HL-60/S4 treated with phorbol 12-myristate 13-acetate at 8.2 ng/mL for 4 days and 3 days (cell line): ENCODE results near the gene SALL1.

Source experiments
- in situ Hi-C: fragments of 300-500 bp; cut with MboI; formaldehyde crosslinking; loops from 2 replicates; pipeline ENCODE4 v1.15.0; 2022; ENCODE audit warnings: low sequenced_read_pairs

Gene SALL1

GRCh38 chr16:51150888-51151320 lies at the start of gene SALL1:
Gene SALL1, minus strand, starts transcription at chr16:51151270. Its CDS starts 29 bp downstream, at chr16:51151241.
- in situ Hi-C loops, result no loop called here

DNA sequence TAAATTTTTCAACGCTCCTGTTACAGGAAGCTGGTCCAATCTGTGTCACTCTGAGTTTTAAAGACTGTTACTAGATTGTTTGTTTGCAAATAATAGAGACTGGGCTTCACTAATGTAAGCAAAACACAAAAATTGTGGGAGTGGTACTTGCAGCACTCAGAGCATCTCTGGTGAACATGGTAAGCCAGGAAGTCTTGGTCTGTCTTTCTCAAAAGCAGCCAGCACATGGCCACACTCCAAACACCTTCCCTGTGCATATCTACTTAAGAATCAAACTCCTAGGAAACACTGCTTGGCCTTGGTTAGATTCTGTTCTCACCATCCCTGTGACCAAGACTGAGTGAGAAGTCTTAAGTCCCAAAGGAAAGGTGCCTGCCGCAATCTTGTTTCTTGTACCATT lies 49.7 kb upstream of the SALL1 start:
- in situ Hi-C loops, result no loop called here

- in situ Hi-C loops, result no loop called here
Observed at GRCh38 chr16:51197953-51198748, 47.1 kb upstream of the SALL1 start.

DNA sequence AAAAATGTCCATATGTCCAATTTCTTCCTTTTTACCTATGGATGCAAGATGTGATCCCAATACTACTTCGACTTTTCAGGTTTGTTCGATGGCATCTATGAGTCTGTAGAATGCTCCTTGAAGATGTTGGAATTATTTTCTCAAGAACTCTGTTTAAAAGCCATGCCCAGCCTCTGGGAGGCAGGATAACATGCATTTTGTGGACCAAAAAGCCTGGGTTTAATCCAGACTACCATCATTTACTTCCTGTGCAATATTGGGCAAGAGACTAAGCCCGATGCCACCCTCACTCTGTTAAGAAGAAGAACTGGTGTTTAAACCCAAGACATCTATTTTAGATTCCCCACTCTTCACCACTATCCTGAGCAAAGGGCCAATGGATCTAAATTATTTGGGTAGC lies 42.8 kb upstream of the SALL1 start:
- in situ Hi-C loops, result no loop called here

DNA sequence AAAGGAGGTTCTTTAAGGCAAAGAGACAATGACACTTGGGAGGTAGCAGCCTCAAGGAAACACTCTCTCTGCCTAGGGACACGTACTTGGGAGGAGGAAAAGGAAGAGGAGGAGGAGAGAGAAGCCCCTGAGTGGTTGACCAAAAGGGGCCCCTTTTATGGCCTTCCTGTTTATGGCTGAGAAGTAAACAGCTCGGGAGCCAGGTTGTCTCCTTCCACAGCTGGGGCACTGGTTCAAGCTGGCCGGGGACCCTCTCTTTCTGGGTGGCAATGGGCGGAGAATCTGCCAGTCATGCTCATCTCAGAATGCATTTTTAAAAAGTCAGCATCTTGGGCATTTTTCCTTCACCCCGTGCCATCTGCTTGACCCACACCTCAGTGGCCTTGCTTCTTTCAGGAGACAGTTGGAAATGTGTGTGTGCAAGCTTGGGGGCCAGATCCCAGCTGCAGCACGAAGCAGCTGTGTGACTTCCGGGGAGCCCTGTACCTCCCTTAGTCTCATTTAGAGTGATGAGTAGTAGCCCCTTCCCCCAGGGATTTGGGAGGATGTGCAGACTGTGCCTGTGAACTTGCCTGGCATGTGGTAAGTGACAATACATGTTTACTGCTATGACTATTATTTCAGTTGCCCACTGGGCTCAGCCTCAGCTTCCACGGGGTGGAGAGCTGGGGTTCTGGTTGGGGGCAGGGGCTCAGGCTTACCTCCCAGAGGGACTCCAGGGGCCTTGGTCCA lies 33.8 kb upstream of the SALL1 start:
- in situ Hi-C loops, result no loop called here

DNA sequence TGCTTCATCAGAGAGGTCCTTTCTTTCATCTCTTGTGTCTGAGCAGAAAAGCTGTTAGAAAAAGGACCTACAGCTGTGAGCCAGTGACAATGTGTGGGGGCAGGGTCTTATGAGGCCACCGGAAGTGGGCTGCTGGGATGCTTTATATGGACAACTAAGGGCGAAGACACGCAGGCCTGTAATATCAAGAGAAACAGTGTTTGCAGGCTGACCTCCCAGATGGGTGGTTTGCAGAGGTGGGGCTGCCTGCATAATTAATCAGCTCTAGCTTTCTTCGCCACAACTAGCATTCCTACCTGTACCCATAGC lies 30.4 kb upstream of the SALL1 start:
- in situ Hi-C loops, result no loop called here

GRCh38 chr16:51180719-51181502 lies 29.8 kb upstream of the SALL1 start:
- in situ Hi-C loops, result no loop called here

DNA sequence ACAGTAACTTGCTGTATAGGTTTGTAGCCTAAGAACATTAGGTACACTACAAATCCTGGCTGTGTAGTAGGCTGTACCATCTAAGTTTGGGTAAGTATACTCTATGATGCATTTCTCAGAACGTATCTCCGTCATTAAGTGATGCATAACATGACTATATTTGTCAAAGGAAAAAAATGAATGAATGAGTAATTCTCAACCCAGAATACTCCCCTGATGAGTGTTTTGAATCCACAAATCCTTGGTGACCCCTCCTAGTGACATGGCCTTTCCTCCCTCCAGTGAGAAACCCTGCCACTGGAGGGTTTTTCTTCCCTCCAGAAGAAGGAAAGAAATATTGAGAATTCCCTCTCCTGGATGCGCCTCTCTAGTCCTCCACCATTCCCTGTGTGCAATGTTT lies 24.0 kb upstream of the SALL1 start:
- in situ Hi-C loops, result no loop called here

- in situ Hi-C loops, result no loop called here
Observed at GRCh38 chr16:51172368-51172767, 21.3 kb upstream of the SALL1 start.

DNA sequence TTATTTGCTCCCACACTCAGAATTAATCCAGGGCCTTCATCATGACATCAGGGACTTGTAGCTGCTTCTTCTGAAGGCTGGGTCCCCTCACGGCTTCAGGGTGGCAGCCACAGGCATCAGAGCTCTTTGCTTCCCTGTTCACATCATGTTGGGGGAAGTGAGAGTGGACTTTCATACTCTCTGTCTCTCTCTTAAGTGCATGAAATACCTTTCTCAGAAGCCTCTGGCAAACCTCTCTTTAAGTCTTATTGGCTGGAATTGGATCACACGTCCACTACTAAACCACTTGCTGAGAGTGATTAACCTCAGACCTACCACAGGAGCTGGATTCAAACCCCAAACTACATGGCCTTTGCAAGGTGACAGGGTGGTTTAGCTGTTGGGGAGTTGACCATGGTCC lies 17.7 kb upstream of the SALL1 start:
- in situ Hi-C loops, result no loop called here

GRCh38 chr16:51167170-51167895 lies 16.3 kb upstream of the SALL1 start:
- in situ Hi-C loops, result no loop called here

DNA sequence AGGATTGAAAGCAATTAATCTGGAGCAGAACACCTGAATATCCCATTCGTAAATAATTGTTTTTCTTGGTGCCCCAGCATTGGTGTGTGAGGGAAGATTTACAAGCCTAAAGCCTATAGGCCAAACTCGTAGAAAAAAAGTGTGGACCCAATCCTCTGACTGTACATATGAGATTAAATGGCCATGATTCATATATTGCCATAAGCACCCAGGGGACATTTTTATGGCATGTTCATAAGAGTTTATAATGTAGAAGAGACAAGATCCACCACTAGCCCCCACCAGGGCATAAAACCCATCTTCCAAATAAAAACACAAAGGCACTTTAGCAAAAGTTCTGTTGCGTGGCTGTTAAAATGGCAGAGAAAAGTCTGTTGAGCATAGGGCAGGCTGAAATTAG lies 15.5 kb upstream of the SALL1 start:
- in situ Hi-C loops, result no loop called here

- in situ Hi-C loops, result no loop called here
Observed at GRCh38 chr16:51166091-51166490, 15.0 kb upstream of the SALL1 start.

- in situ Hi-C loops, result no loop called here
Observed at GRCh38 chr16:51165043-51165442, 14.0 kb upstream of the SALL1 start.

GRCh38 chr16:51164574-51164973 lies 13.5 kb upstream of the SALL1 start:
- in situ Hi-C loops, result no loop called here

GRCh38 chr16:51163894-51164566 lies 13.0 kb upstream of the SALL1 start:
- in situ Hi-C loops, result no loop called here

- in situ Hi-C loops, result no loop called here
Observed at GRCh38 chr16:51163366-51163765, 12.3 kb upstream of the SALL1 start.

DNA sequence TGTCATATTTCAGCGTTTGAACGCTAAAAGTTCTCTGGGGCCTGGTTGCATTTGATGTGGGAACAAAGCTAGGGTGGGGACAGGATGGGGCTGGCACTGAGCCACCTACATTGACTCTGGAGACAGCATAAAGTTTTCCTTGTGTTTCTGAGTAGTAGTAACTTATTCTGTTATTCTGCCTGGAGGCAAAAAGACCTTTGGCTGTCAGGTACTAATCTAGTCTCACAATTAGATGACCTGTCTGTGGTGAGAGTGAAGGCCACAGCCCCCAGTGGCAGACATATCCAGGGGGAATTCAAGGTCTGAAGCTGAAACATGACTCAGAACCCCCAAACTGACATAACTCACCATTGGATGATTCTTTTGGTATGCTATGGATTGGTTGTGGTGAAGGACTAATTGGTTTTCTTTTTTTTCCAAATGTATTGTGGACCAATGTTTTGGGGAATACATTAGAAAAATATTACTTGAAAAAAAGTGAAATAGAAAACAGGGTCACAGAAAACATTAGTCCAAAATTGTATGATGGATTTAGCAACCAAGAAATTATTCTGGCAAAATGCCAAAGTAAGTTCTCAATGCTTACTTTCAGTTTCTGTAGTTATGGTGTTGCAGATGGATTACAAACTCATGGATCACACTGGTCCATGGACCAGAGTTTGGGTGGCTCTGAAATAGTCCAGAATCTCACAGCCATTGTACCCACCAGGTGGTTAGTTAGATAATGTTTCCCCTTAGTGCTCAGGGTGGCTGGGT lies 10.5 kb upstream of the SALL1 start:
- in situ Hi-C loops, result no loop called here

GRCh38 chr16:51159865-51160264 lies 8.8 kb upstream of the SALL1 start:
- in situ Hi-C loops, result no loop called here

DNA sequence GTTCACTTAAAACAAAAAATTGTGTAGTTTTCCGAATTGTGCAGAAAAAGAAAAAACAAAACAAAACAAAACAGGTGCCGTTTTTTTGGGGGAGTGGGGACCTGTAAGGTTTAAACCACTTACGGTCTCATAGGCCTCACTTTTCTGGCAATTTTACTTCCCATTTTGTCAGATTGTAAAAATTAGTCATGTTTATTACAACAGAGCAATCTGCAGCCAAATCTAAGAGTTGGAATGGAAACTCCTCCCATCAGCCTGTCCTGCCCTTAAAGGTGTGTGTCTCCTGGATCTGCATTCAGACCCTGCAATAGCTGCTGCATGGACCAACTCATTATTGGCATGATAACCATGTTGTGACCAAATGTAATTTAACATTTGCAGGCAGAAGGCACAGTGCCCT lies 8.2 kb upstream of the SALL1 start:
- in situ Hi-C loops, result no loop called here
